Occipital lobe (tissue), 2 donors: Measurements from ENCODE around the gene SHKBP1. TPM values are rescaled to one million over a fixed set of nuclear protein-coding genes. Genes with fewer than 3 reads are reported as not detected.

Experiments used
- DNase-seq: peaks from one replicate; lab custom pipeline; 2025; lab: John Stamatoyannopoulos, UW
- total RNA-seq: library from RNA; depleted of rRNA; stranded (reverse); fragments of >200 nt; gene quantifications from one replicate; pipeline ENCODE4 v1.2.3, GENCODE V29; 2014

Gene SHKBP1
- total RNA-seq, 1 donor from 2014 or later: 4.1 TPM

- no peak for DNase-seq
Observed at GRCh38 chr19:40630571-40631160, 54.0 kb downstream of the SHKBP1 start.

DNA sequence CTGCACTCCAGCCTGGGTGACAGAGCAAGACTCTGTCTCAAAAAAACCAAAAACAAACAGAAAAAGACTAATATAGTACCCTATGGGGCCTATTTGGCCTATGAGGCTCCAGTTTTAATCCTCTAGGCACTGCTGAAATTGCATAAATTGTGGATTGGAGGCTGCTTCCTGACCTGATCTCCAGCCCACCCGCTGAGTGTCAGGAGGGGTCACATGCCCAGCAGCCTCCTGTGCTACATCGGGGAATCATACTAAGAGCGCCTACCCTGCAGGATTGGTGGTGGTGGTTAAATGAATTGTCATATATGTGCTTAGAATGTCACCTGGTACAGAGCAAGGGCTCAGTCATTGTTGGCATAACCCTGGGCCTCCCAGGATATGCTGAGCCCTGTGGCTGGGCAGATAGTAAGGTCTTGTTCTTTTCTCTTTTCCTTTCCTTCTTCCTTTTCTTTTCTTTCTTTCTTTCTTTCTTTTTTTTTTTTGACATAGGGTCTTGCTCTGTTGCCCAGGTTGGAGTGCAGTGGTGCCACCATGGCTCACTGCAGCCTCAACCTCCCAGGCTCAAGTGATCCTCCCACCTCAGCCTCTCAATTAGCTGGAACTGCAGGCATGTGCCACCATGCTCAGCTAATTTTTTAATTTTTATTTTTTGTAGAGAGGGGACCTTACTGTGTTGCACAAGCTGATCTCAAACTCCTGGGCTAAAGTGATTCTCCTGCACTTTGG, 55.8 kb downstream of the SHKBP1 start:
- no peak for DNase-seq

DNA sequence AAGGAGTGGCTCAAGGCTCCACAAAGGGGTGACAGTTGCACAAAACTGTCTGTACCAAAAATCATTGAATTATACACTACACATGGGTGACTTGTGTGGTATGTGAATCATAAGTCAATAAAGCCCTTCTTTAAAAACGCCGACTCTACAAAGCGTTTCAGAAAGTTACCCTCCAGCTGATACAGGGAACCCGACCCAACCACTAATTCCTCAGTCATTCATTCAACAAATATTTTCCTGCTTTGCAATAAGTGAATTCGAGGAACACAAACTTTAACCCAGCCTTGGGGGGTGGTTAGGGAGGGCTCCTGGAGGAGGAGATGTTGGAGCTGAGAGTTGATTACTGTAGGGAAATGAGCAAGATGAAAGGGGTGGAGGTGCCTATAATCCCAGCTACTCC, 56.5 kb downstream of the SHKBP1 start:
- no peak for DNase-seq

DNA sequence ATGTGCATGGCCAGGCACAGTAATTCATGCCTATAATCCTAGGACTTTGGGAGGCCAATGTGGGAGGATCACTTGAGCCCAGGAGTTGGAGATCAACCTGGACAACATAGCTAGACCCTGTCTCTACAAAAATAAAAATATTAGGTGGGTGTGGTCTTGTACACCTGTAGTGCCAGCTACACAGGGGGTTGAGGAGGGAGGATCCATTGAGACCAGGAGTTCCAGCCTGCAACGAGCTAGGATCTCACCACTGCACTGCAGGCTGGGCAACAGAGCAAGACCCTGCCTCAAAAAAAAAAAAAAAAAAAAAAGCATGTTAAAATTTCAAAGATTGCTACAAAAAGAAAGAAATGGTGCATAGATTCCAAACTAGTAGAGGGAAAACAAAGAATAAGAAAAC, 61.7 kb downstream of the SHKBP1 start:
- no peak for DNase-seq

GRCh38 chr19:40639638-40639982, 62.9 kb downstream of the SHKBP1 start:
- DNase-seq: no peak

DNA sequence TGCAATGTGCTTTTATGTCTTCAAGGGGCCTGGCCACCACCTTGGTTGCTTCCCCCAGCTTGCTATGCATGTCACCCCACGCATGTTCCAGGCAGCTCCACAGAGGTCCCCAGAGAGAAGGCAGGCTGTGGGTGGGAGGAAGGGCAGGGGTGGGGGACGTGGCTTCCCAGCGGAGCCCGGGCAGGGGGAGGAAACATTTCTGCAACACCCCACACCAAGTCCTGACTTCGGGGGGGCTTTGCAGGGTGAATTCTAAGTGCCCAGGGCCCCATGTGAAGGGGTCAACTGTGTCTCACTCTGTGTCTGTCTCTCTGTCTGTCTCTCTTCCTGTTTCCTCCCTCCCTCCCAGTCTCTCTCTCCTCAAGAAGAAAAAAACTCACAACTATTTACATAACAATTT, 64.1 kb downstream of the SHKBP1 start:
- no peak for DNase-seq

Other genes starting within 250 kb of the SHKBP1 start
- gene C19orf47, start 228.5 kb upstream of the SHKBP1 start, total RNA-seq: 15.0 TPM
- gene PLD3, start 228.2 kb upstream of the SHKBP1 start, total RNA-seq: 108 TPM
- 0.16 TPM for gene HIPK4, start 186.7 kb upstream of the SHKBP1 start, total RNA-seq
- 2.5 TPM for gene PRX, start 163.5 kb upstream of the SHKBP1 start, total RNA-seq
- gene SERTAD1, start 150.9 kb upstream of the SHKBP1 start, total RNA-seq: 2.8 TPM
- 9.8 TPM for gene SERTAD3, start 132.5 kb upstream of the SHKBP1 start, total RNA-seq
- gene BLVRB, start 111.1 kb upstream of the SHKBP1 start, total RNA-seq: 16.5 TPM
- 27.5 TPM for gene SPTBN4, start 109.9 kb upstream of the SHKBP1 start, total RNA-seq
- 18.9 TPM for gene LTBP4, start 24.5 kb downstream of the SHKBP1 start, total RNA-seq
- 18.2 TPM for gene NUMBL, start 113.8 kb downstream of the SHKBP1 start, total RNA-seq
- gene COQ8B, start 140.0 kb downstream of the SHKBP1 start, total RNA-seq: 28.2 TPM
- gene ITPKC, start 140.2 kb downstream of the SHKBP1 start, total RNA-seq: 10.0 TPM
- 0.31 TPM for gene ACTMAP, start 173.6 kb downstream of the SHKBP1 start, total RNA-seq
- gene SNRPA, start 174.3 kb downstream of the SHKBP1 start, total RNA-seq: 17.0 TPM
- gene MIA, start 198.6 kb downstream of the SHKBP1 start, total RNA-seq: not detected
- gene RAB4B, start 201.4 kb downstream of the SHKBP1 start, total RNA-seq: 8.6 TPM
- gene EGLN2, start 222.3 kb downstream of the SHKBP1 start, total RNA-seq: 46.9 TPM